Posterior vena cava (tissue), 2 donors: Measurements from ENCODE around the gene FRMPD2. TPM values are rescaled to one million over a fixed set of nuclear protein-coding genes. Genes with fewer than 3 reads are reported as not detected.

Experiments used
- DNase-seq: peaks from one replicate; pipeline ENCODE4 v3.0.0-alpha.2; 2020; ENCODE audit warnings: low spot score
- intact Hi-C, 2 donors: fragments of 100-400 bp; cut with DNase I; formaldehyde crosslinking; loops; one replicate each; pipeline versions ENCODE4 v1.14.1 to v1.14.2; 2022 to 2023
- total RNA-seq, 2 donors: library from RNA; stranded (reverse); fragmentation: NEBNext Ultra II Directional; extraction: Animal tissue kit (Norgen Biotek cat#: 25700); gene quantifications; one replicate each; pipeline ENCODE4 v1.2.1, GENCODE V29; 2021
- donor health status: DM: yes; HTN: yes; CAD: no.
- donor health status: DM: yes; HTN: yes; CAD: no.

Gene FRMPD2
- total RNA-seq, 2 donors from 2014 or later = not detected

- no peak for DNase-seq
- intact Hi-C loops = no loop called here
Observed at GRCh38 chr10:48215486-48216203, 58.9 kb downstream of the FRMPD2 start.

GRCh38 chr10:48214716-48215485, 59.6 kb downstream of the FRMPD2 start:
- intact Hi-C loops = no loop called here

GRCh38 chr10:48213047-48213446, 61.4 kb downstream of the FRMPD2 start:
- intact Hi-C loops = no loop called here
- no peak for DNase-seq

More at GRCh38 chr10:48214716-48215485, 59.6 kb downstream of the FRMPD2 start:
- DNase-seq = no peak

GRCh38 chr10:48211777-48212176, 62.7 kb downstream of the FRMPD2 start:
- no peak for DNase-seq
- intact Hi-C loops = no loop called here

GRCh38 chr10:48210966-48211365, 63.5 kb downstream of the FRMPD2 start:
- no peak for DNase-seq
- intact Hi-C loops = no loop called here

- intact Hi-C loops = no loop called here
- DNase-seq = no peak
Observed at GRCh38 chr10:48210391-48210790, 64.1 kb downstream of the FRMPD2 start.

GRCh38 chr10:48209241-48209640, 65.3 kb downstream of the FRMPD2 start:
- intact Hi-C loops = no loop called here
- DNase-seq = no peak

- DNase-seq = no peak
- intact Hi-C loops = no loop called here
Observed at GRCh38 chr10:48207853-48208252, 66.6 kb downstream of the FRMPD2 start.

GRCh38 chr10:48206482-48207250, 67.8 kb downstream of the FRMPD2 start:
- no peak for DNase-seq
- intact Hi-C loops = no loop called here

GRCh38 chr10:48205918-48206317, 68.6 kb downstream of the FRMPD2 start:
- no peak for DNase-seq
- intact Hi-C loops = no loop called here

GRCh38 chr10:48199580-48200377, 74.7 kb downstream of the FRMPD2 start:
- no peak for DNase-seq
- intact Hi-C loops = loop anchor here in 1 of 2 donors (5.0 kb wide), 1 partner anchor 608 kb away; no protein-coding TSS in a partner anchor

GRCh38 chr10:48197236-48197899, 77.1 kb downstream of the FRMPD2 start:
- no peak for DNase-seq
- intact Hi-C loops = loop anchor here in 1 of 2 donors (5.0 kb wide), 1 partner anchor 610 kb away; no protein-coding TSS in a partner anchor

GRCh38 chr10:48195803-48196202, 78.7 kb downstream of the FRMPD2 start:
- intact Hi-C loops = loop anchor here in 1 of 2 donors (5.0 kb wide), 1 partner anchor 611 kb away; no protein-coding TSS in a partner anchor
- no peak for DNase-seq

- intact Hi-C loops = loop anchor here in 1 of 2 donors (5.0 kb wide), 1 partner anchor 612 kb away; no protein-coding TSS in a partner anchor
Observed at GRCh38 chr10:48194830-48195229, 79.7 kb downstream of the FRMPD2 start.

GRCh38 chr10:48193556-48193955, 80.9 kb downstream of the FRMPD2 start:
- intact Hi-C loops = no loop called here
- DNase-seq = no peak

More at GRCh38 chr10:48194830-48195229, 79.7 kb downstream of the FRMPD2 start:
- DNase-seq = no peak

- intact Hi-C loops = no loop called here
- no peak for DNase-seq
Observed at GRCh38 chr10:48192881-48193450, 81.5 kb downstream of the FRMPD2 start.

GRCh38 chr10:48187713-48188485, 86.6 kb downstream of the FRMPD2 start:
- DNase-seq = no peak
- intact Hi-C loops = no loop called here
